HG02938 (cell line): Measurements from ENCODE around the gene PI4KA.

Experiments used
- ATAC-seq: cut with Tn5 transposase; IDR thresholded peaks from one replicate; pipeline ENCODE4 v1.9.1; 2021; ENCODE audit warnings: mild to moderate bottlenecking, moderate library complexity; ENCODE audit not compliant: unreplicated experiment

The PI4KA gene

DNA sequence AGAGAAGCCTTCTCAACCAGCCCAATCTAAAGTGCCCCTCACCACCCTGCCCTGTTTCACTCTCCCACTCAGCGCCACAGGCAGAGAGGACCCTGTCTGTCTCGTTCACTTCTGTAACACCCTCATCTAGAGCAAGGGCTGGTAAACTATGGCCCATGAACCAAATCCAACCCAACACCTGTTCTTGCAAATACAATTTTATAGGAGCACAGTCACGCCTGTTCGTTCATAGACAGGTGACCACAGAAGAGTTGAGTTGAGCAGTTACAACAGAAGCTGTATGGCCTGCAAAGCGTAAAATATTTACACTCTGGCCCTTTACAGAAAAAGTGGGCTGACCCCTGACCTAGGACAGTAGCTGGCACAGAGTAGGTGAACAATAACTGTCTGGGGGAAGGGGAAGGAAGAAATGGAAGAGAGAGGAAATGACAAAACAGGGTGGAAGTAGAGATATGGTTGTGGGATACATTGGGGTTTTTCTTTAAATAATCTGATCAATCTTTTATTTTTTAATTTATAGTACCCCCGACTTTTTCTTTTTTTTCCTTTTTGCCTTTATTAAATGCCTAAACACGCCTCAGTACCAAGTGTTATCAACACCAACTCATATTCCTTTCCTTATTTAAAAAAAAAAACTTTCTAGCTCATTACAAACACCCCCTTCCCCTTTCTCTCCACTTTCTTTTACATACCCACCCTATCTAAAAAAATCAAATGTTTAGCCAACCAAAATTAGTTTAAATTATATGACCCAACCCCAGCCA is 63.8 kb downstream of the PI4KA start:
- ATAC-seq: no peak

DNA sequence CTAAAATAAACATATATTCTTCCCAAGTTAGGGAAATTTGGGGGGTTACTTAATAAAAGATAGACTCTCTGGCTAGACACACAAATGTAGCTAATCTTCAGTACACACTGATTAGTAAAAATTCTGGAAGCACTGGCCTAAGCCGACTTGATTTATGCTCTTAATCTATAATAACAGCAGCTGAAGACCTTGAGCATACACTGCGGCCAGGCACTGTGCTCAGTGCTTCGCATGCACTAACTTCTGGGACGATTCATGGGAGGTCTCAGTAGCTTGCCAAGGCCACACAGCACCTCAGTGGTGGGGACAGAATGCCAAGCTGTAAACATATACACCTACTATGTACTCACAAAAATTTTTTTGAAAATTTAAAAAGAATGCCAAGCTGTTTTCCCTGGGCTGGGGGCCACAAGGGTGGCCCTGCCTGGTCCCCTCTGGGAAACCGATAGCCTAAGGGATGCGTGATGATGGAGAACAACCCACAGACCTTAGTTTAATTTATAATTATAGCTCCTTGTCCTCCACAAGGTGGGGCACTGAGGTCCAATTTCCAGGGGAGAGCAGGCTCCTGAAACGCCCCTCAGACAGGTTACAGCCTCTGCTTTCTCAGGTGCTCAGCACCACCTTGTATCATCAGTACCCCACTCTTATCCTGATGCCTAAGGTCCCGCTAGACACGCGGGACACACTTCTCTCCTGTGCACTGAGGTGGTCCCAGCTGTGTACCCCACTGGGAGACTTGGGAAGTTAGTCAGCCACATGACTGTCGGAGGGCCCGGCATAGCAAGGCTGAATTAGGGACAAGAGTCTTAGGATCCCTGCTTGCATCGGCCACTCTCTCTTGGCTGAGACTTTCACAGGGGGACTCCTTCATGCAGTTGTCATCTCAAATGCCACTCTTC is 64.6 kb downstream of the PI4KA start:
- ATAC-seq: no peak

- ATAC-seq: no peak
Measured at GRCh38 chr22:20792966-20793728, 65.5 kb downstream of the PI4KA start.

DNA sequence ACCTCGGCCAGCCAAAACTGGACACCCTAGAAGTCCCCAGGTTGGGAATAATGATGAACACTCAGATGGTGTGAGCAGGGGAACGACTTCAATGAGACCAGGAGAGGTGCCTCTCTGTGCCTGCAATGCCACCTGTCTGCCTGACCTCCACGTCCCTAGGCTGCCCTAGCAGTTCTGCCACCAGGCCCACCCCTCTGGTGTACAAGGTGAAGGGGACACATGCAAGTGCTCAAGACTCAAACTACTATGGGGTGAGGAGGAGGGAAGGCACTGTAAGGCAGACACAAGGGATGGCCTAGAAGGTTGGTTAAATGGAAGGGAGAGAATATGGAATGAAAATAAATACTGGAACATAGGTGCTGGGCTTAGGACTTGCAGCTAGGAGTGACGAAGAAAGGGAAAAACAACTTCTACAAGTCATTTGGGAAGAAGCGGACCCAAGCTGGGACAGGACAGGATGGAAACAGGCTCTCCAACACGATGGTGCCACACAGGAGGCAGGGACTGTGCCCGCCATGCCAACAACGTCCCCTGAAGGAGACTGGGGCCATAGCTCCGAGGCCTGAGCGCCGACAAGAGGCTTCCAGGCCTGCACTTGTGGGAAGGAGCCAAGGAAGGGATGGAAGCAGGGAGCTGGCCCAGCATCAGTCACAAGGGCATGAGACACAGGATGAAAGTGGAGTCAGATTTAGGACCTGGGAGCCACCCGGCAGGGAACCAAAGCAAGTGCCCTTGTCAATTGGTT is 66.2 kb downstream of the PI4KA start:
- ATAC-seq: no peak

- ATAC-seq: no peak
Measured at GRCh38 chr22:20788627-20789344, 69.8 kb downstream of the PI4KA start.

DNA sequence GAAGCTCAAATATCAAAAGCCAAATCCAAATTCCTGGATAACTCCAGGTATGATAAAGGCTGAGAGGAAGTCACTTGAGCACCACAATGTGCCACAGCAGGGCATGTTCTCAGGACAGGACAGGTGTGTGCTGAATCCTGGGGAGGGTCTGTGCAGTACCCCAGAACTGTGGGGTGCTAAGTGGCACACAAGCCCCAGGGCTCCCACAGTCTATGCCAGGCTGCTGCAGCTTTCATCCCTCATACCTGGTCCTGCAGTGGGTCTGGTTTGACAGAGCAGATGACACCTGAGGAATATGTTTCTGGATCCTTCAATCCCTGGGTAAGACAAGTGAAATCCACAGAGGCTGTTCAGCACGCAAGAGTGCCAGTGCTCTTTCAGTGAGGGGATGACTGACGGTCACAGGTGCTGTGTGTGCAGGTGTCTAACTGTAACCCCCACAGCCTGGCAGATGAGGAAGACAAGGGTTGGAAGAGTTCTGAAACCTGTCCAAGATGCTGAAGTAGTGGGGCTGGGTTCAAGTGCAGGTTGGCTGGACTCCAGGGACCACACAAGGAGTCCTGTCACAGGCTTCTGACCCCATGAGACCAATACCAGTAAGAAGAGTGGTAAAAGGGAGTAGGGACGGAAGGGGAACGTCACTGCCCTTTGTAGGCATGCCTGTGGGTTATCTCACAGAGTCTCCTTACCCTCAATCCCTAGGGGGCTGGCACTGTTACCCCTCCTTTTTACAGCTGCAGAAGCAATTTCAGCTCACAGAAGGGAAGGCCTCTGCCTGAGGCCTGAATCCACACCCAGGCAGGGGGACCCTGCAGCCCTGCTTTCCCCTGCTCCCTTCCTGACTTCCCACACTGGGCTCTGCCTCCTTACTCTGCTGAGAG is 70.6 kb downstream of the PI4KA start:
- ATAC-seq: no peak

GRCh38 chr22:20787223-20787622 is 71.4 kb downstream of the PI4KA start:
- ATAC-seq: no peak

DNA sequence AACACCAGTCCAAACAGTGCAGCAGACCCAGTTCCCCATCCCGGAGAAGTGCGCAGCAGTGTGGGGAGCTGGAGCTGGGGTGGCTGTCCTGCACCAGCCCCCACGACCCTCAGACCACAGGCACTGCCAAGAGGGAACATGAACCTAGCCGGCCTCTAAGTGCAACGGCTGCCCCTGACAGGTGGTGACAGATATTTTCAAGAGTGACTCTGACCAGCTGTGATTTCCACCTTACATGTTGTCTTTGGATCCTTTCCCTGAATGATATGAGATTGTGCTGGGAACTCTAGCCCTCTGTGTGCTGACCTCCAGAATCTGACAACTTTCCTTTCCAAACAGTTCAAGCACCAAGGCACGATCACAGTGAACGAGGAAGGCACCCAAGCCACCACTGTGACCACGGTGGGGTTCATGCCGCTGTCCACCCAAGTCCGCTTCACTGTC is 72.1 kb downstream of the PI4KA start:
- ATAC-seq: no peak

DNA sequence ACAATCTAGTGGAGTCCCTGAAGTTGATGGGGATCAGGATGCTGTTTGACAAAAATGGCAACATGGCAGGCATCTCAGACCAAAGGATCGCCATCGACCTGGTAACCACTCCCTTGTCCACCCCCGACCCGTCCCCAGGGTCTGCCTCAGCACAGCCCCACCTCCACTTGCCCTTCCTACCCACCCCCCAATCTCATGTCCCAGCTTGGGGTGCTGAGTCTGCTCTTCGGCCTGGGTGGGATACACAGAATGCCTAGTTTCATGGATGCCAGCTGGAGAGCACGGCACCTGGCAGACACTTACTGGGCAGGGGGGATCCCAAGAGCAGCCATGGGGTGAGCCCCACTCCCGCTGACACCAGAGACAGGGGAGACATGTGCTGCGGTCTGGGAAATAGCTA is 72.6 kb downstream of the PI4KA start:
- no peak for ATAC-seq

DNA sequence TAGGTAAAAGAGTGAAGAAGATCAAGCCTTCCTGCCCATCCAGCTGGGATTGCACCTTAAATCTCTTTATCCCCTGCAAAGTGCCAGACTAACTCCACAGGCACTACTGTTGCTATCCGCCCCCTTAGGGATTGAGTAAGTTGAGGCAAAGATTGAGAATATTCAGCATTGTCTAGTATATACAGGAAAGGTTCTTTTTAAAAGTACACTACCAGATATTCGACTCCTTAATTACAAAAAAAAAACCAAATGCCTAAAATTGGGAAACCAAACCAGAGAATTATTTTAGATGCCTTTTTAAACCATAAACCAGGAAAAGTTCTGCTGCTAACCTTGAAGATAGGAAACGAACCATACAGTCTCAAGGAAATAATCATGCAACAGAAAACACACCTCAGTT is 73.2 kb downstream of the PI4KA start:
- no peak for ATAC-seq

- ATAC-seq: no peak
Measured at GRCh38 chr22:20783844-20784723, 74.5 kb downstream of the PI4KA start.

- no peak for ATAC-seq
Measured at GRCh38 chr22:20783300-20783673, 75.3 kb downstream of the PI4KA start.

DNA sequence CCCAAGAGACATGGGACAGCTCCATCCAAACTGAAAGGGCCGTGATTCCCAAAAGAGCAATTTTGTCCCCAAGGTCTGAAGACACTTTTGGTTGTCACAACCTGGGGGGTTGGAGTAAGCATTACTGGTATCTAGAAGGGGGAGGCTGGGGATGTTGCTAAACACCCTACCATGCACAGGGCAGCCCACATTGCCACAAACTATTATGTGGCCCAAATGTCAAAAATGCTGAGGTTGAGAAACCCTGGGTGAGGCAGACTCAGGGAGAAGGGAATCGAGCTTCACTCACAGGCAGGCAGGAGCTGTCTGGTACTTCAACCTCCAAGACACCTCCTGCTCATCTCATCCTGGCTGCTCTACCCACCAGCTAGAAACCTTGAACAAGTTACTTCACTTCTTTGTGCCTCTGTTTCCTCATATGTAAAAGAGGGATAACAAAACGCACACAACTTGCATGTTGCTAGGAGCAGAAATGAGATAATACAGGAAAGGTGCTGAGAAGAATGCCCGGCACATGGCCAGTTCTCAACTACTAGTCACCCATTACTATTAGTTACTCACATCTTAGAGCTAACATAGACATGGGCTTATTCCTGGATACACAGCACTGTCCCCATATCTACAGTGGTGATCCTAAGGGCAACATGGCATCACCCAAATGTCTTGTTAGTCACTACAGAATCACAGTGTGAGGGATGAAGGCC is 75.9 kb downstream of the PI4KA start:
- ATAC-seq: no peak

- no peak for ATAC-seq
Measured at GRCh38 chr22:20782083-20782482, 76.5 kb downstream of the PI4KA start.

- ATAC-seq: no peak
Measured at GRCh38 chr22:20781272-20781990, 77.2 kb downstream of the PI4KA start.

- ATAC-seq: no peak
Measured at GRCh38 chr22:20779818-20780158, 78.8 kb downstream of the PI4KA start.
